Naive thymus-derived CD4-positive, alpha-beta T cell (primary cell): ENCODE measurements around the gene KCNA10. TPM values are rescaled to one million over a fixed set of nuclear protein-coding genes. Genes with fewer than 3 reads are reported as not detected.
A peak's percentile ranks its signal among the peaks of the same experiment; 100 is the strongest.

Experiments
- ATAC-seq: fragments of 150-1000 bp; cut with Tn5 transposase; 2 replicates; pipeline ENCODE4 v1.10.0; 2021; ENCODE audit warnings: mild to moderate bottlenecking, moderate library complexity
- CTCF ChIA-PET: fragments of 350-600 bp; sonication (Branson Sonifier 250); formaldehyde crosslinking; loops from one replicate; lab custom pipeline; 2021; ENCODE audit warnings: antibody characterized with exemption; lab: Charles Lee
- POLR2A ChIA-PET: fragments of 350-600 bp; sonication (Branson Sonifier 250); formaldehyde crosslinking; loops from one replicate; lab custom pipeline; 2021; ENCODE audit warnings: antibody characterized with exemption, inconsistent platforms; lab: Charles Lee
- DNase-seq, 9 donors: peaks; one replicate each; pipeline versions ENCODE4 v3.0.0 to v3.0.0-alpha.2; 2020 to 2022; ENCODE audit warnings: mixed read lengths in 1 of 9
- H3K27ac ChIP-seq: one replicate; pipeline ENCODE4 v1.7.0; 2013; ENCODE audit warnings: mild to moderate bottlenecking, low read depth, low read length, moderate library complexity
- H3K27me3 ChIP-seq, 2 donors: one replicate each; pipeline ENCODE4 v1.7.0; 2013; ENCODE audit warnings: low read length in 2 of 2, mild to moderate bottlenecking in 2 of 2, moderate library complexity in 2 of 2; ENCODE audit not compliant: control insufficient read depth in 2 of 2, insufficient read depth in 2 of 2
- H3K36me3 ChIP-seq, 3 experiments: 1 replicate in 2 of 3; 2 replicates in 1 of 3; pipeline ENCODE4 v1.7.0; 2013; ENCODE audit warnings: low read length in 3 of 3, mild to moderate bottlenecking in 3 of 3, moderate library complexity in 1 of 3; ENCODE audit not compliant: insufficient read depth in 3 of 3, control insufficient read depth in 2 of 3
- H3K4me1 ChIP-seq, 2 donors: one replicate each; pipeline ENCODE4 v1.7.0; 2013; ENCODE audit warnings: low read length in 2 of 2, mild to moderate bottlenecking in 2 of 2, moderate library complexity in 1 of 2; ENCODE audit not compliant: control insufficient read depth in 2 of 2, insufficient read depth in 2 of 2
- H3K4me3 ChIP-seq: 2 replicates; pipeline ENCODE4 v1.7.0; 2013; ENCODE audit warnings: mild to moderate bottlenecking, low read length
- H3K9me3 ChIP-seq, 3 experiments: 1 replicate in 2 of 3; 2 replicates in 1 of 3; pipeline ENCODE4 v1.7.0; 2013; ENCODE audit warnings: low read length in 3 of 3; ENCODE audit not compliant: control insufficient read depth in 2 of 3
- H3K27ac Mint-ChIP-seq, 9 donors: one replicate each; pipeline ENCODE4 v1.8.0; 2020 to 2022; ENCODE audit warnings: mixed read lengths in 9 of 9, mild to moderate bottlenecking in 8 of 9, moderate library complexity in 5 of 9, inconsistent platforms in 2 of 9
- H3K27me3 Mint-ChIP-seq, 5 donors: one replicate each; pipeline ENCODE4 v1.8.0; 2021 to 2022; ENCODE audit warnings: mixed read lengths in 5 of 5, mild to moderate bottlenecking in 1 of 5
- H3K36me3 Mint-ChIP-seq, 5 donors: one replicate each; pipeline ENCODE4 v1.8.0; 2020 to 2022; ENCODE audit warnings: mixed read lengths in 5 of 5, mild to moderate bottlenecking in 3 of 5, inconsistent platforms in 1 of 5
- H3K4me1 Mint-ChIP-seq, 7 donors: one replicate each; pipeline ENCODE4 v1.8.0; 2020 to 2022; ENCODE audit warnings: mixed read lengths in 7 of 7, mild to moderate bottlenecking in 3 of 7, inconsistent platforms in 1 of 7
- H3K4me3 Mint-ChIP-seq, 10 donors: one replicate each; pipeline ENCODE4 v1.8.0; 2020 to 2022; ENCODE audit warnings: mild to moderate bottlenecking in 10 of 10, mixed read lengths in 10 of 10, moderate library complexity in 6 of 10, inconsistent platforms in 2 of 10
- H3K9me3 Mint-ChIP-seq, 11 donors: one replicate each; pipeline ENCODE4 v1.8.0; 2020 to 2022; ENCODE audit warnings: mixed read lengths in 11 of 11, mild to moderate bottlenecking in 4 of 11, inconsistent platforms in 1 of 11, moderate library complexity in 1 of 11
- intact Hi-C, 2 donors: fragments of 100-400 bp; cut with micrococcal nuclease; formaldehyde crosslinking; loops; one replicate each; pipeline ENCODE4 v1.15.1; 2023
- polyA plus RNA-seq, 2 donors: library from polyadenylated mRNA; unstranded; fragments of 300-500 nt; fragmentation: Illumina TruSeq; gene quantifications; one replicate each; pipeline ENCODE4 v1.2.3, GENCODE V29; 2021
- total RNA-seq, 6 experiments: library from RNA in 5 of 6; stranded (reverse) in 5 of 6; gene quantifications; 1 replicate in 5 of 6; 2 replicates in 1 of 6; pipeline ENCODE4 v1.2.3 and lab custom pipeline; 2021 to 2026

Gene KCNA10
- total and polyA plus RNA-seq, 7 experiments from 2014 or later, result not detected

GRCh38 chr1:110508028-110508940, 10.7 kb downstream of the KCNA10 start:
- Mint-ChIP-seq H3K4me3 (no peak overlapping the region), H3K9me3 (peaks cover 0 to 3% (median 0%) of the 10 kb centered on the region in 11 donors), H3K36me3 (no peaks in the 10 kb centered on the region), H3K27me3 (peaks cover 0 to 11% (median 4%) of the 10 kb centered on the region in 5 donors), H3K4me1 (peaks cover 0 to 1% (median 0%) of the 10 kb centered on the region in 7 donors), H3K27ac (no peak overlapping the region)
- Histone ChIP-seq H3K9me3 (no peaks in the 10 kb centered on the region), H3K4me1 (no peaks in the 10 kb centered on the region), H3K4me3 (no peak overlapping the region), H3K36me3 (no peaks in the 10 kb centered on the region), H3K27me3 (no peaks in the 10 kb centered on the region), H3K27ac (no peak overlapping the region)
- ChIA-PET CTCF (interaction anchor here (0.8 kb wide), 1 partner anchor 20 kb away, joined by 3 read pairs; no protein-coding TSS in a partner anchor), POLR2A (no interaction called here)
- intact Hi-C loops, result no loop called here
- DNase-seq (no peak), ATAC-seq (peak; percentile 57)

- POLR2A ChIA-PET, result no interaction called here
- Mint-ChIP-seq H3K9me3 (peaks cover 0 to 3% (median 0%) of the 10 kb centered on the region in 11 donors), H3K36me3 (no peaks in the 10 kb centered on the region), H3K27ac (no peak overlapping the region), H3K27me3 (peaks cover 4 to 21% (median 10%) of the 10 kb centered on the region in 5 donors), H3K4me1 (peaks cover 0 to 4% (median 0%) of the 10 kb centered on the region in 7 donors), H3K4me3 (no peak overlapping the region)
- intact Hi-C loops, result no loop called here
- H3K36me3 ChIP-seq, result no peaks in the 10 kb centered on the region
- no peak for ATAC-seq
- no peaks in the 10 kb centered on the region for H3K4me1 ChIP-seq
- no peak overlapping the region for H3K4me3 ChIP-seq
- H3K27me3 ChIP-seq, result no peaks in the 10 kb centered on the region
- DNase-seq, result no peak
- H3K27ac ChIP-seq, result no peak overlapping the region
- no peaks in the 10 kb centered on the region for H3K9me3 ChIP-seq
- CTCF ChIA-PET, result no interaction called here
Measured at GRCh38 chr1:110506541-110506940, 12.4 kb downstream of the KCNA10 start.

- Histone ChIP-seq H3K27me3 (no peaks in the 10 kb centered on the region), H3K36me3 (no peaks in the 10 kb centered on the region), H3K27ac (no peak overlapping the region), H3K9me3 (no peaks in the 10 kb centered on the region), H3K4me1 (no peaks in the 10 kb centered on the region), H3K4me3 (no peak overlapping the region)
- POLR2A ChIA-PET, result no interaction called here
- H3K4me3 Mint-ChIP-seq, result no peak overlapping the region
- no peak overlapping the region for H3K27ac Mint-ChIP-seq
- DNase-seq (no peak), ATAC-seq (no peak)
- H3K27me3 Mint-ChIP-seq, result peaks cover 4 to 22% (median 10%) of the 10 kb centered on the region in 5 donors
- H3K36me3 Mint-ChIP-seq, result no peaks in the 10 kb centered on the region
- intact Hi-C loops, result no loop called here
- peaks cover 0 to 3% (median 0%) of the 10 kb centered on the region in 11 donors for H3K9me3 Mint-ChIP-seq
- H3K4me1 Mint-ChIP-seq, result peaks cover 0 to 4% (median 0%) of the 10 kb centered on the region in 7 donors
- CTCF ChIA-PET, result interaction anchor here (1.4 kb wide), 1 partner anchor 10 kb away, joined by 7 read pairs; no protein-coding TSS in a partner anchor
Measured at GRCh38 chr1:110505596-110505995, 13.4 kb downstream of the KCNA10 start.

- ChIA-PET CTCF (interaction anchor here (0.8 kb wide), 1 partner anchor 12 kb away, joined by 4 read pairs; no protein-coding TSS in a partner anchor), POLR2A (no interaction called here)
- Histone ChIP-seq H3K4me3 (no peak overlapping the region), H3K9me3 (no peaks in the 10 kb centered on the region), H3K27ac (no peak overlapping the region), H3K36me3 (no peaks in the 10 kb centered on the region), H3K4me1 (no peaks in the 10 kb centered on the region), H3K27me3 (no peaks in the 10 kb centered on the region)
- peaks cover 0 to 5% (median 0%) of the 10 kb centered on the region in 11 donors for H3K9me3 Mint-ChIP-seq
- no peak for ATAC-seq
- H3K27me3 Mint-ChIP-seq, result peaks cover 4 to 22% (median 10%) of the 10 kb centered on the region in 5 donors
- no peak for DNase-seq
- no peaks in the 10 kb centered on the region for H3K36me3 Mint-ChIP-seq
- H3K4me1 Mint-ChIP-seq, result peaks cover 0 to 6% (median 0%) of the 10 kb centered on the region in 7 donors
- intact Hi-C loops, result no loop called here
- no peak overlapping the region for H3K4me3 Mint-ChIP-seq
- no peak overlapping the region for H3K27ac Mint-ChIP-seq
Measured at GRCh38 chr1:110504226-110504625, 14.7 kb downstream of the KCNA10 start.

GRCh38 chr1:110503471-110503870, 15.5 kb downstream of the KCNA10 start:
- Histone ChIP-seq H3K4me3 (no peak overlapping the region), H3K27ac (no peak overlapping the region), H3K9me3 (no peaks in the 10 kb centered on the region), H3K36me3 (no peaks in the 10 kb centered on the region), H3K27me3 (no peaks in the 10 kb centered on the region), H3K4me1 (no peaks in the 10 kb centered on the region)
- Mint-ChIP-seq H3K4me1 (peaks cover 0 to 6% (median 0%) of the 10 kb centered on the region in 7 donors), H3K27ac (no peak overlapping the region), H3K4me3 (no peak overlapping the region), H3K9me3 (peaks cover 0 to 5% (median 0%) of the 10 kb centered on the region in 11 donors), H3K27me3 (peaks cover 4 to 18% (median 10%) of the 10 kb centered on the region in 5 donors), H3K36me3 (no peaks in the 10 kb centered on the region)
- no peak for DNase-seq
- POLR2A ChIA-PET, result no interaction called here
- CTCF ChIA-PET, result interaction anchor here (0.8 kb wide), 1 partner anchor 11 kb away, joined by 4 read pairs; no protein-coding TSS in a partner anchor
- ATAC-seq, result no peak
- intact Hi-C loops, result no loop called here

GRCh38 chr1:110502402-110503151, 16.4 kb downstream of the KCNA10 start:
- Histone ChIP-seq H3K4me1 (no peaks in the 10 kb centered on the region), H3K27me3 (no peaks in the 10 kb centered on the region), H3K4me3 (no peak overlapping the region), H3K27ac (no peak overlapping the region), H3K36me3 (no peaks in the 10 kb centered on the region), H3K9me3 (no peaks in the 10 kb centered on the region)
- POLR2A ChIA-PET, result no interaction called here
- Mint-ChIP-seq H3K4me1 (peaks cover 0 to 6% (median 0%) of the 10 kb centered on the region in 7 donors), H3K9me3 (peaks cover 0 to 5% (median 0%) of the 10 kb centered on the region in 11 donors), H3K4me3 (no peak overlapping the region), H3K27me3 (peaks cover 4 to 17% (median 10%) of the 10 kb centered on the region in 5 donors), H3K36me3 (no peaks in the 10 kb centered on the region), H3K27ac (no peak overlapping the region)
- peak; percentile 74 for ATAC-seq
- CTCF ChIA-PET, result interaction anchor here (0.9 kb wide), 1 partner anchor 190 kb away, joined by 3 read pairs; no protein-coding TSS in a partner anchor
- DNase-seq, result no peak
- intact Hi-C loops, result no loop called here
